Measurements from ENCODE around the gene GALR1.

Gene GALR1

GRCh38 chr18:77321823-77322805 is 72.5 kb downstream of the GALR1 start:
- DNase-seq (ENCODE audit: low spot score): no peak

GRCh38 chr18:77323640-77324299 is 74.1 kb downstream of the GALR1 start:
- DNase-seq (ENCODE audit: low spot score): no peak

All from iPS-NIHi11 (cell line).